HG02623 (cell line): ENCODE data around the gene ARHGAP30.
"Not testable (repeated sequence)": the region's sequence is repeated elsewhere in the genome, so short reads cannot be mapped to it uniquely, and the experiment has no call there.

Experiments
- ATAC-seq: cut with Tn5 transposase; IDR thresholded peaks from one replicate; pipeline ENCODE4 v1.9.1; 2021; ENCODE audit warnings: moderate library complexity; ENCODE audit not compliant: unreplicated experiment

ARHGAP30 gene

DNA sequence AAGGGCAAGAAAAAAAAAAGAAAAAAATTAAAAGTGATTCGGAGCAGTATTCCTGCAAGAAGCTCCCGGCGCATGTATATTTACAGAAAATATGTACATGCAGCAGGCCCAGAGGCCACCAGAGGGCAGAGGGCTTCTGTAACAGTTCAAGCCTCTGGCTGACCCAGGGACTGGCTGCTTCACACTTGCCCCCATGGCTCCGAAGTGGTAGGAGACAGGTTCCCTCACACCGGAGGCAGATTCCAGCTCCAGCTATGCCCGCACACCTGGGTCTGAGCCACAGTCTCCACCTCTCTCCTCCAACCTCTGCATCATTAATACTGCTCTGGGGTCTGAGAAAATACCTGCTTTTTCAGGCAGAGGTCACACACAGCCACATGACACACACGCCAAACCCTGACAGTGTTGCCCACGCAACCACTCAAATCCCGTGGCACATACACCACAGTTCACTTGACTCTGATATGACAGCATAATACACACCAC lies 2.2 kb upstream of the ARHGAP30 start:
- no peak for ATAC-seq

DNA sequence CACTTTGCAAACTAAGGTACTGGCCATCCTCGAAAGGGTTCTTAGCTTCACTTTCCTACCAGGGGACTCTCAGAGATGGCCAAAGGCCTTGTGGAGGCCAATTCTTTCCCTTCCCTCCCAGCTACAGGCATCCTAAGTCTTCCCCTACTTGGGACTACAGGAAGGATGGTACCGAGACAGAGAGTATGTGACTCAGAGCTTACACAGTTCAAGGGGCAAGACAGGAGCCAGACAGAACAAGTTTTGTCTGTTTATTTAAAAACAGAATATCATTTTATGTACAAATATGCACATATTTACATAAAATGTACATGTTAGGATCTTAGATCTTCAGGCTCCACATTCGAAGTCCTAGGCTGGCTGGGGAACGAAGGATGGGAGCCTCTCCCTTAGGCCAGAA lies 1.1 kb upstream of the ARHGAP30 start:
- no peak for ATAC-seq

DNA sequence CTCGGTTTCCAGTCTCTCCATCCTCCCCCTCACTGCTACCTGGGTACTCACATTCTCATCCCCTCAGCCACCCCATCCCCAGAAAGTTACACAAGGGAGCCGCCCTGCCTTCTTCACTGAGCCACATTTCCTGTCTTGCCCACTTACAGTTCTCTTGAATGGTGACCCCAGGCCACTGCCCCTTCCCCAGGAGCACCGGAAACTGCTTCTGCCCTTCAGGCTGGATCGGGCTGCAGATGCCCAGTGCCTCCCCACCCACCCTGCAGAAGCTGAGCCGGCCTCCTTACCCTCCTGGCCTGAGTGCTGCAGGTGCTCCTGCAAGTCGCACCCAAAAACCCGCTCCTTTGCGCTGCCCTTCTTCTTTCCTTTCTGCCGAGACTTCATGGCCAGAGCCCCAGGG lies 450 bp downstream of the ARHGAP30 start:
- ATAC-seq: no peak

GRCh38 chr1:161068306-161069234 lies 1.1 kb downstream of the ARHGAP30 start:
- ATAC-seq: peak; percentile 45

- ATAC-seq: no peak
Measured at GRCh38 chr1:161066694-161067093, 3.0 kb downstream of the ARHGAP30 start.

GRCh38 chr1:161065681-161066080 lies 4.0 kb downstream of the ARHGAP30 start:
- not testable (repeated sequence) for ATAC-seq

DNA sequence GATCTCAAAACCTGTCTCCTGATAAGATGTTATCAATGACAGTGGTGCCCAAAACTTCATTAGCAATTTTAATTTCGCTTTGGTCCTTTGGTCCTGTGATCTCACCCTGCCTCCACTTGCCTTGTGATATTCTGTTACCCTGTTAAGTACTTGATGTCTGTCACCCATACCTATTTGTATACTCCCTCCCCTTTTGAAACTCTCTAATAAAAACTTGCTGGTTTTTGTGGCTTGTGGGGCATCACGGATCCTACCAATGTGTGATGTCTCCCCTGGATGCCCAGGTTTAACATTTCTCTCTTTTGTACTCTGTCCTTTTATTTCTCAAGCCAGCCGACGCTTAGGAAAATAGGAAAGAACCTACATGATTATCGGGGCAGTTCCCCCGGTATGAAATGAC lies 5.8 kb downstream of the ARHGAP30 start:
- not testable (repeated sequence) for ATAC-seq

GRCh38 chr1:161061419-161061818 lies 8.3 kb downstream of the ARHGAP30 start:
- no peak for ATAC-seq

GRCh38 chr1:161059293-161059692 lies 10.4 kb downstream of the ARHGAP30 start:
- no peak for ATAC-seq

GRCh38 chr1:161054805-161055204 lies 14.9 kb downstream of the ARHGAP30 start:
- ATAC-seq: no peak

GRCh38 chr1:161054232-161054631 lies 15.5 kb downstream of the ARHGAP30 start:
- no peak for ATAC-seq

GRCh38 chr1:161052899-161053298 lies 16.8 kb downstream of the ARHGAP30 start:
- ATAC-seq: no peak

DNA sequence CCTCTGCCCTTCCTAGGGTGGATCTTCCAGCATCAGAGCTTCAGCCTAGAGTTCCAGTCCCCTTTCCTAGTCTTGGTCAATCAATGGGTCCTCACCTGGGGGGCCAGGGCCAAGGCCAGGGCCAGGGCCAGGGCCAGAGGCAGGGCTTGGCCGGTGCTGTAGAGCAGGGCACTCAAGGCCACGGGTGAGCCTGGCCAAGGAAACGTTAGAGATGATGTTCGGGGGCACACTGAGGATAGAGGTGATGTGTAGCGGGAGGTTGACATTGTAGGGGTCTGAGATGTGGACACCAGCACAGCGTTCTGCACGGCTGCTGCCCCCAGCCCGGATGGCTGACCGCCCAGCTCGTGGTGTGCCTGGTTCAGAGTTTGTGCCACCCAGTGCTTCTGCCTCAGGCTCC lies 18.5 kb downstream of the ARHGAP30 start:
- no peak for ATAC-seq

DNA sequence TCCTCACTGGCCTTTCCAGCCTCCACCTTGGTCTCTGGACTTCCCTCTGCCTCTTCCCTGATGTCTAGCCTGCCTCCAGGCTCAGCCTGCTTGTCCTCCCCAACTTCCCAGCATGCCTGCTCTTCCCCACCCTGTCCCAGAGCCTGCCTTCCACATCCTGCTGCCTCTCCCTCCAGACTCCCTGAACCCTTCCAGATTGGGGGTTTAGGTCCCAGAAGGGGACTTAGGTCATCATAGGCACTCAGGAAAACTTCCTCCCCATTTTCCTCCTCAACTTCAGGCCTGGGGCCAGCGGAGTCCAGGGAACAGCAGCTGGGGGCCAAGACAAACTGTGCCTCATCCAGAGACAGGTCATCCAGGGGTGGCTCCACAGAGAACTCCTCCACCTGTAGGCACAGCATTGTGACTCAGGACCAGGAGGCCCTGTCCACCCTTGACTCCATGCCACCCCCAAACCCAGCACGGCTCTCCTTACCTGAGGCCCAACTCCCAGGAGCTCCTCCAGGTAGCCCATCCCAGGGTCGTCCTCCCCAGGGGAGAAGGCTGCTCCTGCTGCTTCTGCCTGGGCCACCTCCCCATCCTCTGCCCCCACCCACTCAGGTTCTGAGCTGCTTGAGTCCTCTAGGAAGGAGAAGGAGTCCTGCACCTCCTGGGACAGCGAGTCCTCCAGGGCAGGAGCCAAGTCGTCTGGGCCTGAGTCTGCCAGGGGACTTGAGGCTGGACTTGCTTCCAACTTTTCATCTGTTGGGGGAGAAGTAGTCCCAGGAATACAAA lies 20.6 kb downstream of the ARHGAP30 start:
- no peak for ATAC-seq

DNA sequence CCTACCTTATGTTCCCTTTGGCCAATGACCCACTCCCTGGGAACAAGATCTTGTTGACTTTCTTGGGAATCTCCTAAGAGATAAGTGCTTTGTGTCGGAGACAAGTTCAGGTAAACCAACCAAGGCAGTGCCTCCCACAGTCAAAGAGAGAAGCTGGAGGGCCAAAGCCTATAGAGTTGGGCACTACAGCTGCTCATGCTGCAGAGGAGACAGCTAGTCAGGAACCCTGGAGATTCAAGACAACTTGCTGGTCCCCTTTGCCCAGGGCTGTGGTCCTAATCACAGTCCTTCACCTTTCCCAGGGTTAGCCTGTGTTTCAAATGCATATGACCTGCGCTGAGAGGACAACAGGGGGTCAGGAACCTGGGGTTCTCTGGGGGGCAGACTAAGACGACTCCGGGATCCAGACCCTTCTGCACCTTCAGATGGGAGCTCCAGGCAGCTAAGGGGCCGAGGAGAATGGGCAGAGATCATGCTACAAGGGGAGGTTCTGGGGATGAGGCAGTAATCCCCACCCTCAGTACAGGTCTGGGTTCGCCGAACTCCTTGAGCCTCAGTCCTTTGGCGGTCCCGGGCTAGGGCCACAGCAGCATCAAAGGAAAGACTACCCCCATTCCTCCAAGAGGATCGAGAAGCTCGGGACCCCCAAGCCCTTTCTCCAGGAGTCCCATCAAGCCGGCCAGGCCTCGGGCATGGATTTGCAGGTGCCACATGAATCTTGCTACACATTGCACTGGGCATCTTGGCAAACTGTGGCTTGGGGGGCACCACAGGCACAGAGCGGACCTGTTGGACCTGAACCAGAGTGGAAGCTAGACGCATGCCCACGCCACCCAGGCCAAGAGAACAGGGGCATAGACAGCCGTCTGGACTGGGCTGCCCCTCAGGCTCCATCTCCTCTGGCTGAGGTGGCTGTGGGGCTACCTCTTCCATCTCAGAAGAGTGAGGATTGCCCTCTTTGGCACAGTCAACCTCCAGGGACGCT lies 22.0 kb downstream of the ARHGAP30 start:
- no peak for ATAC-seq

- ATAC-seq: peak; percentile 28
Measured at GRCh38 chr1:161046605-161047228, 23.0 kb downstream of the ARHGAP30 start.

DNA sequence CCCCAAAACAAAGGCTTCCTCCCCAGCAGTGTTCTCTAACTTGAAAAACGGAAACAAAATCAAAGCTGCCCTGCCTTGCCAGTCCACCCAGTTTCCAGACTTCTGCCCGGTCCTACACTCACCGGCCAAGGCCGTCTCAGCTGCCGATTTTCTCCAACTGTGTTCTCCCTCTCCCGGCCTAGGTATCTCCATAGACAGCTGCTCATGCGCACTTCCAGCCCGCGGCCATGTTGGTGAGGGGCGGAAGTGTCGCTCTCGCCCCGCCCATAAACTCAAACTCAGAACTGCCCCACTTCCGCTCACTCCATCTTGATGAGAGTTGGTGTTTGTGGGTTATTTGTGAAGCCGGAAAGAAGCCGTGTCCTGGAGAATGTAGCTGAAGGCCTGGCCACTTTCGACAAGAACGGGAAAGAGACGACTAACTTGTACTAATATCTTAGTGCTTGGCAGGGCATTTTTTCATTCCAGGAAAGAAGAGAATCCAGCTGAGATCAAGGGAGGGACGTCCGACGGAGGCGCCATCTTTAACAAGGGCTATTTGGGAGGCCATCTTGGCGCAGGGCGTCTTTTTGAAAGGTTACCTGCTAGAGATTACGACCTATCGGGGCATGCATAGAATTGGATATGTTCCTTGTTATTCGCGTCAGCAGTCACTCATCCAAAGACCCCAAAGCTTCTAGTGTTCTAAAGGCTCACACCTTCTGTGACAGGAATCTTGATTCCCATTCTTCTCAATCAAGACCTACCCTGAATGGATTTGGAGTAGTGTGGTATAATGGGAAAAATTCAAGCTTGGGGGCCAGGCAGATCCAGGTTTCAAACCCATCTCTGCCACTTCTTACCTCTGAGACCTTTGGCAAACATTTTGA lies 23.7 kb downstream of the ARHGAP30 start, which contains the start of gene USF1:
Gene USF1 (minus strand): TSS at position 242 of the 869 bp plus-strand sequence. CDS start 2,702 bp downstream, outside the sequence.
- ATAC-seq: peak; percentile 61

GRCh38 chr1:161044908-161045735 lies 24.6 kb downstream of the ARHGAP30 start:
- ATAC-seq: peak; percentile 35
